GM18526 (cell line): ENCODE data around the gene MYO1C.

ENCODE experiments used
- POLR2A ChIP-seq: IDR thresholded peaks from 3 replicates; pipeline ENCODE4 v1.6.1; 2011; ENCODE audit not compliant: insufficient read length; ENCODE audit errors: extremely low read depth

MYO1C gene

GRCh38 chr17:1515640-1516387, 23.3 kb upstream of the MYO1C start:
- TF ChIP-seq POLR2A: no peak

DNA sequence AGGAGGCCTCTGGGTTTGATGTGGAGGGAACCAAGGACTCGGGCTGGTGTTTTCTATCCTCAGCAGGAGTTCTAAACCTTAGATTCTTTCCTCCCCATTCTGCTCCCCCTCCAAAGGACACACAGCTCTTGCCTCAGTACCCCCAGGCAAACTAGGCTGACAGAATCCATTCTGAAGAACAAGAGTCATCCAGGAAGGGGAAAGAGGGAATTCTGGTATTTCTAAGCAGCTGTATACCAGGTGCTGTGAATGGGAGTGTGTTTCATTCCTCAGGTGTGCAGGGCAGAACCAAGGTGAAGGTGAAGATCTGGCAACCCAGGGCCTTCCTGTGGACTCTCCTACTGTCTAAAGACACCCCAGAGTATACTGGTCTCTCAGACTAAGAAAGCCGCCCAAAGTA, 19.9 kb upstream of the MYO1C start:
- TF ChIP-seq POLR2A: no peak

GRCh38 chr17:1511756-1512321, 19.4 kb upstream of the MYO1C start:
- TF ChIP-seq POLR2A: no peak

- no peak for TF ChIP-seq POLR2A
Measured at GRCh38 chr17:1511290-1511689, 18.8 kb upstream of the MYO1C start.

GRCh38 chr17:1509290-1509881, 16.9 kb upstream of the MYO1C start:
- TF ChIP-seq POLR2A: no peak

GRCh38 chr17:1506649-1507267, 14.3 kb upstream of the MYO1C start:
- no peak for TF ChIP-seq POLR2A

GRCh38 chr17:1505586-1505985, 13.1 kb upstream of the MYO1C start:
- TF ChIP-seq POLR2A: no peak

DNA sequence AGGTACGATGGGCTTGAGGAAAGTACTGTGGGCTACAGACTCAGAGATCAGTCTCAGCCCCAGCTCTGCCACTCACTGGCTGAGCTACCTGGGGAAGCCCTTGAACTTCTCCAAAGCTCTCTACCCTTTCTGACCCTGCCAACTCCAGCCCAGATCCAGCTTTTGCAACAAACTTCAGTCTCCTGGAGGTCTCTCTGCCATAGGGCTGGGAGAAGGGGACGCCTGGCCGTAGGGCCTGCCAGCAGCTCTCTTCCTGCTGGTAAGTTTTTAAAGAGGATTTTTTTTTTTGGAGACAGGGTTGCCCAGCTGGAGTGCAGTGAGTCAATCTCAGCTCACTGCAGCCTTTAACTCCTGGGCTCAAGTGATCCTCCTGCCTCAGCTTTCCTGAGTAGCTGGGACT, 12.4 kb upstream of the MYO1C start:
- TF ChIP-seq POLR2A: no peak

DNA sequence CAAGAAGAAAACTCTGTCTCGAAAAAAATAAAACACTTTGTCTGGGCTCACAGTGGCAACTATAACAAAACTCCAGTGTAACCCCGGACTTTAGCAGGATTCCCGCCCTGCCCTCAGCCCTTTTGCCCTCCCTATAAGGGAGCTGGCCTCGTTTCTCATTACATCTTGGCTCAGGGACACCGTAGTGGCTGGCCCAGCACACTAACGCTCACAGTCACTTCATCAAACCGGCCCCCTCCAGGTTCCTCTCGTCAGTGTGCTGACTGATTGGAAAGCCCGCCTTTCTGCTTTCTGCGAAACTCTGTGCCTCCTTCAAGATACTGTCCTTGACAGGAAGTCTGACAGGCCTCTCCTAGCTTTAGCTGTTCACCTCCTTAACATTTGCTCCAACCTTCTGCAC, 11.2 kb upstream of the MYO1C start:
- TF ChIP-seq POLR2A: no peak

GRCh38 chr17:1498869-1499268, 6.4 kb upstream of the MYO1C start:
- TF ChIP-seq POLR2A: no peak

DNA sequence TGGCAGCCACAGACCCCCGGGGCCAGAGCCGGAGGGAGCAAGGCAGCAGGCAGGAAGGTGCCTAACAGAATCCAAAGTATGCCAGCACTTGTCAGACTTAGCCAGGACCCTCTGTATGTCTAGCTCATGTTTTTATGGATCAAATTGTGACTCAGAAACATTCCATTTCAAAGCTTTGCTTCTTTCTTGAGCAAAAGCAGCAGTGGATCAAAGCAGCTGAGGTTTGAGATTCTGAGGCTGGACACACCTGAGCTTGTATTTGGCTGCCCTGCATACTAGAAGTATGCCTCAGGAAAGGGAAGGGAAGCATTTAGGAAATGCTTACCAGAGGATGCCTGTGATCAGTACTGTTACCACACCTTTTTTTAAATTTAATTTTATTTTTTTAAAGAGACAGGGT, 5.7 kb upstream of the MYO1C start:
- TF ChIP-seq POLR2A: no peak

GRCh38 chr17:1497831-1498230, 5.3 kb upstream of the MYO1C start:
- no peak for TF ChIP-seq POLR2A

GRCh38 chr17:1496869-1497268, 4.4 kb upstream of the MYO1C start:
- TF ChIP-seq POLR2A: no peak

GRCh38 chr17:1495265-1495989, 2.9 kb upstream of the MYO1C start:
- TF ChIP-seq POLR2A: no peak

GRCh38 chr17:1494736-1495253, 2.3 kb upstream of the MYO1C start:
- no peak for TF ChIP-seq POLR2A

GRCh38 chr17:1494203-1494602, 1.7 kb upstream of the MYO1C start:
- no peak for TF ChIP-seq POLR2A
